Kidney (tissue), 14 donors: ENCODE results near the gene RCBTB2. TPM values are rescaled to one million over a fixed set of nuclear protein-coding genes. Genes with fewer than 3 reads are reported as not detected.

ENCODE experiments used
- DNase-seq, 5 donors: peaks; one replicate each; pipeline ENCODE4 v3.0.0-alpha.2; 2013 to 2020
- FAIRE-seq: peaks from 2 replicates; lab custom pipeline; 2012; peaks lifted over from hg19 to GRCh38; lab: Jason Lieb, UNC
- H3K27ac ChIP-seq, 2 donors: one replicate each; pipeline ENCODE4 v1.7.0; 2013; ENCODE audit warnings: low read depth in 2 of 2, low read length in 2 of 2, inconsistent platforms in 1 of 2
- H3K27me3 ChIP-seq: one replicate; pipeline ENCODE4 v1.7.1; 2013; ENCODE audit warnings: low read length, inconsistent platforms; ENCODE audit not compliant: control insufficient read depth, insufficient read depth
- H3K36me3 ChIP-seq, 3 donors: one replicate each; pipeline versions ENCODE4 v1.7.0 to v1.7.1; 2013; ENCODE audit warnings: low read length in 3 of 3, control low read depth in 1 of 3, inconsistent platforms in 1 of 3; ENCODE audit not compliant: insufficient read depth in 3 of 3, control insufficient read depth in 2 of 3
- H3K4me1 ChIP-seq, 3 donors: one replicate each; pipeline versions ENCODE4 v1.7.0 to v1.7.1; 2013; ENCODE audit warnings: low read length in 3 of 3, inconsistent platforms in 1 of 3, low read depth in 1 of 3; ENCODE audit not compliant: control insufficient read depth in 2 of 3, insufficient read depth in 2 of 3
- H3K4me3 ChIP-seq, 3 donors: one replicate each; pipeline versions ENCODE4 v1.7.0 to v1.8.1; 2013; ENCODE audit warnings: low read length in 3 of 3, control low read depth in 1 of 3, inconsistent platforms in 1 of 3
- H3K9ac ChIP-seq, 3 donors: one replicate each; pipeline versions ENCODE4 v1.7.0 to v1.7.1; 2013; ENCODE audit warnings: low read length in 3 of 3, control low read depth in 1 of 3, inconsistent platforms in 1 of 3
- H3K9me3 ChIP-seq, 3 donors: one replicate each; pipeline versions ENCODE4 v1.7.0 to v1.7.1; 2013; ENCODE audit warnings: low read length in 3 of 3, control low read depth in 1 of 3, inconsistent platforms in 1 of 3; ENCODE audit not compliant: control insufficient read depth in 2 of 3, insufficient read depth in 1 of 3
- CTCF ChIP-seq: IDR thresholded peaks from 3 replicates; pipeline ENCODE4 v1.5.1; 2012; ENCODE audit warnings: mild to moderate bottlenecking, moderate library complexity, borderline replicate concordance; ENCODE audit not compliant: insufficient read depth; ENCODE audit errors: extremely low read depth
- intact Hi-C: fragments of 100-400 bp; cut with DNase I; formaldehyde crosslinking; loops from one replicate; pipeline ENCODE4 v1.11.1; 2022
- polyA plus RNA-seq: library from polyadenylated mRNA; stranded (reverse); fragments of 350-450 nt; fragmentation: Illumina TruSeq; extraction: RNeasy Lipid Tissue Mini Kit (QIAGEN cat#74804); gene quantifications from one replicate; pipeline ENCODE4 v1.2.3, GENCODE V29; 2014; ENCODE audit warnings: low read depth, low replicate concordance; ENCODE audit not compliant: insufficient read depth
- total RNA-seq: library from RNA; stranded (reverse); fragmentation: NEBNext Ultra II Directional; extraction: Animal tissue kit (Norgen Biotek cat#: 25700); gene quantifications from one replicate; pipeline ENCODE4 v1.2.1, GENCODE V29; 2021
- donor health status: control.
- donor health status: control.
- donor health status: control.
- donor health status: control.
- donor health status: control.
- donor health status: DM: yes; HTN: yes; CAD: no.
- donor health status: Normal renal cell carcinoma (clear cell type).

RCBTB2 gene
- total and polyA plus RNA-seq, 2 donors from 2014 or later, result 17.0 to 19.6 TPM

GRCh38 chr13:48504606-48505005 is 28.3 kb downstream of the RCBTB2 start:
- Histone ChIP-seq H3K27me3 (no peaks in the 10 kb centered on the region), H3K27ac (no peak overlapping the region), H3K9me3 (no peaks in the 10 kb centered on the region), H3K4me3 (no peak overlapping the region), H3K4me1 (peaks cover 0 to 4% (median 0%) of the 10 kb centered on the region in 3 donors), H3K9ac (no peak overlapping the region), H3K36me3 (peaks cover 0 to 9% (median 0%) of the 10 kb centered on the region in 3 donors)
- intact Hi-C loops, result no loop called here
- DNase-seq (no peak), FAIRE-seq (no peak)
- TF ChIP-seq CTCF, result no peak

- H3K9ac ChIP-seq, result no peak overlapping the region
- DNase-seq (no peak), FAIRE-seq (no peak)
- H3K4me1 ChIP-seq, result peaks cover 0 to 4% (median 0%) of the 10 kb centered on the region in 3 donors
- no peak overlapping the region for H3K27ac ChIP-seq
- intact Hi-C loops, result no loop called here
- peaks cover 0 to 15% (median 2%) of the 10 kb centered on the region in 3 donors for H3K36me3 ChIP-seq
- H3K9me3 ChIP-seq, result no peaks in the 10 kb centered on the region
- H3K4me3 ChIP-seq, result no peak overlapping the region
- H3K27me3 ChIP-seq, result no peaks in the 10 kb centered on the region
- TF ChIP-seq CTCF, result no peak
Observed at GRCh38 chr13:48502601-48503319, 30.1 kb downstream of the RCBTB2 start.

- FAIRE-seq, result no peak
Observed at GRCh38 chr13:48501705-48502104, 31.2 kb downstream of the RCBTB2 start.

More at GRCh38 chr13:48501705-48502104, 31.2 kb downstream of the RCBTB2 start:
- Histone ChIP-seq H3K4me3 (no peak overlapping the region), H3K4me1 (peaks cover 0 to 4% (median 0%) of the 10 kb centered on the region in 3 donors), H3K27ac (no peak overlapping the region), H3K27me3 (no peaks in the 10 kb centered on the region), H3K9ac (no peak overlapping the region), H3K9me3 (no peaks in the 10 kb centered on the region), H3K36me3 (peaks cover 0 to 15% (median 2%) of the 10 kb centered on the region in 3 donors)
- no peak for DNase-seq
- no peak for TF ChIP-seq CTCF
- intact Hi-C loops, result no loop called here
